ENCODE measurements around the gene CYP19A1. TPM values are rescaled to one million over a fixed set of nuclear protein-coding genes. Genes with fewer than 3 reads are reported as not detected.
A peak's percentile ranks its signal among the peaks of the same experiment; 100 is the strongest.

The CYP19A1 gene
- total RNA-seq, 1 donor from 2014 or later: 0.55 TPM

GRCh38 chr15:51332206-51333147, 5.9 kb downstream of the CYP19A1 start:
- DNase-seq (no peak), ATAC-seq (peak; percentile 42)
- intact Hi-C loops (cut with micrococcal nuclease): no loop called here

- DNase-seq: no peak
- intact Hi-C loops (cut with micrococcal nuclease): no loop called here
- no peak for ATAC-seq
Measured at GRCh38 chr15:51331141-51331540, 7.3 kb downstream of the CYP19A1 start.

GRCh38 chr15:51328926-51329325, 9.5 kb downstream of the CYP19A1 start:
- DNase-seq (no peak), ATAC-seq (no peak)
- intact Hi-C loops (cut with micrococcal nuclease): no loop called here

GRCh38 chr15:51327081-51327480, 11.3 kb downstream of the CYP19A1 start:
- intact Hi-C loops (cut with micrococcal nuclease): no loop called here
- ATAC-seq: no peak
- DNase-seq: no peak

- DNase-seq (no peak), ATAC-seq (no peak)
- intact Hi-C loops (cut with micrococcal nuclease): no loop called here
Measured at GRCh38 chr15:51325167-51325566, 13.2 kb downstream of the CYP19A1 start.

- DNase-seq (no peak), ATAC-seq (no peak)
- intact Hi-C loops (cut with micrococcal nuclease): no loop called here
Measured at GRCh38 chr15:51323749-51324148, 14.6 kb downstream of the CYP19A1 start.

- intact Hi-C loops (cut with micrococcal nuclease): no loop called here
- peak; percentile 85 for ATAC-seq
- DNase-seq: peak; percentile 72
Measured at GRCh38 chr15:51322621-51323296, 15.6 kb downstream of the CYP19A1 start.

- ATAC-seq: no peak
- intact Hi-C loops (cut with micrococcal nuclease): no loop called here
- no peak for DNase-seq
Measured at GRCh38 chr15:51321316-51321715, 17.1 kb downstream of the CYP19A1 start.

- intact Hi-C loops (cut with micrococcal nuclease): no loop called here
- no peak for ATAC-seq
Measured at GRCh38 chr15:51320843-51321242, 17.6 kb downstream of the CYP19A1 start.

DNA sequence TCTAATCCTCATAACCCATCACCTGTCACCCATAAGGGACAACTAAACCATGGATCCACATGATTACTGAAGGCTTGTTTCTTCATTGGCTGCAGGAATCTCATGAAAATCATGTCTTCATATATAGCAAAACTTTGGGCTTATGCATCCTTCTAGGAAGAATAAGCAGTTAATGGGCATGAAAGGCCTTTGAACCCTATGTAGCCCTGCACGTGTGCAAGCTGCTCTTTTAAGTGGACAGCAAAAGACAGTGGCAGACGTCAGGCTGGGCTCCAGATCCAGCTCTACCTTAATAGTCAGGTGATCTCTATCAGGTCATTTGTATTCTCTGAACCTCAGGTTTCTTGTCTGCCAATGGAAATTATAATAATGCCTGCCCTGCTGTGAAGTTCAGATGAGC, 18.9 kb downstream of the CYP19A1 start:
- ATAC-seq (no peak), DNase-seq (no peak)
- intact Hi-C loops (cut with micrococcal nuclease): no loop called here

More at GRCh38 chr15:51320843-51321242, 17.6 kb downstream of the CYP19A1 start:
- DNase-seq: no peak

- no peak for DNase-seq
- intact Hi-C loops (cut with micrococcal nuclease): no loop called here
- ATAC-seq: peak; percentile 10
Measured at GRCh38 chr15:51318382-51319150, 19.8 kb downstream of the CYP19A1 start.

DNA sequence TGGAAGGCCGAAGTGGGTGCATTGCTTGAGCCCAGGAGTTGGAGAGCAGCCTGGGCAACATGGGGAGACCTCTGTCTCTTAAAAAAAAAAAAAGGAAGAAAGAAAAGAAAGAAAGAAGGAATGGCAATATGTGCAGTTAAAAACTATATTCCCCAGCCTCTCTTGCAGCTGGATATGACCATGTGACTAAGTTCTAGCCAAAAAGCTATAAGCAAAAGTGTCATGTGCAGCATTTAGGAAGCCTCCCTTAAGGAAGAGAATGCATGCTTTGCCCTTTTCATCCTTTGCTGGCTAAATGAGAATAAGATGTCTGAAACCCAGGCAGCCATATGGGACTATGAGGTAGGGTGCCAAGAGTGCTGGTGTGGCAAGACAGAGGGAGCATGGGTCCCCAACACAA, 21.8 kb downstream of the CYP19A1 start:
- intact Hi-C loops (cut with micrococcal nuclease): no loop called here
- ATAC-seq (no peak), DNase-seq (no peak)

DNA sequence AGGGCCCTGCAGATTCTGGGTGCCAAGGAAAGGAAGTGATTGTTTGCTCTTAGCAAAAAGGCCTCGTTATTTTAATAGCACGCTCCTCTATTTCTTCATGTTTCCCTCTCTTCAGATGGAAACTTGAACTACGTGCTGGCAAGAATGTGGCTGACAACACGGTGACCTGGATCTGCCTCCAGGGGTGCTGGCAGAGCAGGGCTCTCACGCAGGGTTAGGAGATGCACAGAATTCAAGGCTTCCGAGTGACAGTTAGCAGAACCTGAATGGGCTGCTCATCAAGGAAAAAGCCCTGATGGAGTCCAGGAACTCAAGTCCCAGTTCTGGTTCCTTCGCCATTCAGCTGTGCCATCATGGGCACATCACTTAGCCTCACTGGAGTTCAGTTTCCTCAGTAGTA, 22.7 kb downstream of the CYP19A1 start:
- DNase-seq (no peak), ATAC-seq (no peak)
- intact Hi-C loops (cut with micrococcal nuclease): no loop called here

GRCh38 chr15:51314391-51315337, 23.7 kb downstream of the CYP19A1 start:
- DNase-seq: no peak
- intact Hi-C loops (cut with micrococcal nuclease): no loop called here
- peak; percentile 17 for ATAC-seq

DNA sequence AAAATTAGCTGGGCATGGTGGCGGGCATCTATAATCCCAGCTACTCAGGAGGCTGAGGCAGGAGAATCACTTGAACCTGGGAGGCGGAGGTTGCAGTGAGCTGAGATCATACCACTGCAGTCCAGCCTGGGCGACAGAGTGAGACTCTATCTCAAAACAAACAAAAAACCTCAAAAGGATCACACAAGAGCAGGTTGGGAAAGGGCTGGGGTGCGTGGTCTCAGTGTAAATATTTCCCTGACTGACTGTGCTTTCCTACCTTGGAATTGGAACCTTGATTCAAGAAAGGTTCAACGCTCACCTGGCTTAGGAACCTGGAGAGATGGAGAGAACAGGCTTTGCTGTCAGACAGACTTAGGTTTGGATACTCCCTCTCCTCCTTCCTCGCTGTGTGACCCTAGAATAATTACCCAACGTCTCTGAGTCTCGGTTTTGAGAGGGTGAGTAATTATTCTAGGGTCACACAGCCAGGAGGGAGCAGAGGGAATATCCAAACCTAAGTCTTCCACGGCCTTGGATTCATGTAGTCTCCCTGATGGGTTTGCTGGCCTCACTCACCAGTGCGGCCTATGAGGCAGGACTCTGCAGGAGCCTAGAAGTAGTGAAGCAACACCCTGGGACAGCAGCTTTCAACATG, 24.6 kb downstream of the CYP19A1 start:
- DNase-seq (no peak), ATAC-seq (no peak)
- intact Hi-C loops (cut with micrococcal nuclease): no loop called here

- intact Hi-C loops (cut with micrococcal nuclease): no loop called here
- DNase-seq (no peak), ATAC-seq (no peak)
Measured at GRCh38 chr15:51313074-51313393, 25.4 kb downstream of the CYP19A1 start.

DNA sequence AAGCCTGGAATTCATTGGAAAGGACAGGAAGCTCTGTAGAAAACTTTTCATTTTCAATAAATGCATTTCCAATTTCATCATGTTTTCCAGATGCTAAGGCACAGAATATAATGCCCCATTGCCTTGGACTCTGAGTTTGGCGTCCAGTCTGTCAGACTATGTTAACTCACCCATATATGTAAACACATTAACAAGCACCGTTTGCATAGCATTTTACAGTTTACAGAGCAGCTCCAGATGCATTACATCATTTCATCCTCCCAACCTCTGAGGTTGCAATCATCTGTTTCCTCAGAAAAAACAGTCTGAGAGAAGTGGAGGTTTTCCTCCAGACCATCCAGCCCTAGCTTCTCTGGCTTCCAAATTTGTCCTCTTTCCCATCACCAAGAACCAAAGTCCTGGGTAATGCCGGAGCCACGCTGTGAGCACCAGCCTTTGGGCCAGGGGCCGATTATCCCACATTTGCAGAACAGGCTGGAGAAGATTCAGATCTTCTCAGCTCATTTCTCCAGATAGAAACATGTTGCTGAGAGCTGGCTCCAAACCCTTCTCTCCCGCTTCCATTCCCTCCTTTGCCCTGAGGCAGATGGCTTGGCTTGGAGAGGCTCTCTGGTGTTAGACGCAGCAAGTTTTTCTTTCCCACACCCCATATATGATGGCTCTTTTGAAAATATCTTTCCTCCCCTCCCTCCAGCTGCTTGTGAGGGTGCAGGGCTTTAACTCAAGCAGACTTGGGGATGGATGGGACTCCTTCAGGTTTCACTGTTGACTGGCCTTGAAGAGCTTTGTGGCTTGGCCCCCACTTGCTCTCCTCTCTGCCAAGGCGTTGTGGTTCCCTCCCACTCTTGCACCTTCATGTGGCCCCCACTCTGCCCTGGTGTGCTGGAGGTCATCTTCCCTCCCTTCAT, 26.0 kb downstream of the CYP19A1 start:
- DNase-seq (no peak), ATAC-seq (peak; percentile 37)
- intact Hi-C loops (cut with micrococcal nuclease): no loop called here

All from left ventricle myocardium superior (tissue), 1 donor.